Mucosa of gallbladder (tissue), 1 donor: ENCODE measurements around the gene GREB1. TPM values are rescaled to one million over a fixed set of nuclear protein-coding genes. Genes with fewer than 3 reads are reported as not detected.

ENCODE experiments used
- DNase-seq: peaks from one replicate; pipeline ENCODE4 v3.0.0-alpha.2; 2020; ENCODE audit warnings: low spot score
- total RNA-seq: library from RNA; stranded (reverse); gene quantifications from one replicate; pipeline ENCODE4 v1.2.1, GENCODE V29; 2021
- donor health status: DM: no; HTN: no; CAD: no.

The GREB1 gene
- total RNA-seq, 1 donor from 2014 or later: 12.5 TPM

- DNase-seq: no peak
These were observed 131.2 kb downstream of the GREB1 start for GRCh38 chr2:11665028-11665427.

- no peak for DNase-seq
These were observed 131.9 kb downstream of the GREB1 start for GRCh38 chr2:11665510-11666362.

- DNase-seq: no peak
These were observed 133.3 kb downstream of the GREB1 start for GRCh38 chr2:11667194-11667593.

- DNase-seq: no peak
These were observed 134.2 kb downstream of the GREB1 start for GRCh38 chr2:11667866-11668637.

DNA sequence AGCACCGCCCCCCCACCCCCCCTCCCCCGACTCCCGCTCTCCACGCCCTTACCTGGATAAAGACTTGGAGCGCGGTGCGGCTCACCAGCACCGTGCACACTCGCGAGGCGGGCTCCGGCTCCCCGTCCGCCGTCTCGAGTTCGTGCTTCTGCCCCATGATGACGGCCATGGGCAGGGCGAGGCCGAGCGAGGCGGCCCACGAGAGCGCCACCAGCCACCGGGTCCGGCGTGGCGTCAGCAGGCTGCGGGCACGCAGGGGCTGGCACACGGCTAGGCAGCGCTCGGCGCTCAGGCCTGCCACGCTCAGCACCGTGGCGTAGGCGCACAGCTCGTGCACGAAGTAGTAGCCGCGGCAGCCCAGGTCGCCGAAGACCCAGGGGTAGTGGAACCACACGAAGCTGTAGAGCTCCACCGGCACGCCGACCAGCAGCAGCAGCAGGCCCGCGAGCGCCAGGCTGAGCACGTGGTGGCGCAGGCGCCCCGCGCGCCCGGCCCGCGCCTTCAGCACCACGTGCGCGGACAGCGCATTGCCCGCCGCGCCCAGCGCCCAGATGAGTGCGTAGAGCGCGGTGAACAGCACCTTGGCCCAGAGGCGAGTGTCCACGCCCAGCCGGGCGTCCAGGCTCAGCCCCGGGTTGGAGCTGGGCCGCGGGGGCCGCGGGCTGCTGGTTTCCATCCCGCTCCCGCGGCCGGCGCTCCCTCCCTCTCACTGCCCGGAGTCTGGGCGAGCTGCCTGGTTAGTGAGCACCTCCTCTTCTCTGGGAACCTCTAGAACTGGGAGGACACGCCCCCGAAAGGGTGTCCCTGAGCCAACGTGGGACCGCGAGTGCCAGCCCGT, 135.8 kb downstream of the GREB1 start, which contains the start of gene NTSR2:
NTSR2 (minus strand) TSS at position 742 of the 838 bp plus-strand sequence; CDS start at position 676, 66 bp downstream.
- peak; percentile 68 for DNase-seq

- DNase-seq: no peak
These were observed 138.6 kb downstream of the GREB1 start for GRCh38 chr2:11672407-11672806.

- DNase-seq: no peak
These were observed 141.1 kb downstream of the GREB1 start for GRCh38 chr2:11674983-11675382.

- DNase-seq: no peak
These were observed 141.7 kb downstream of the GREB1 start for GRCh38 chr2:11675423-11676112.

- DNase-seq: no peak
These were observed 142.8 kb downstream of the GREB1 start for GRCh38 chr2:11676640-11677039.

- no peak for DNase-seq
These were observed 143.6 kb downstream of the GREB1 start for GRCh38 chr2:11677136-11678055.

GRCh38 chr2:11678306-11678960, 144.6 kb downstream of the GREB1 start:
- DNase-seq: no peak

GRCh38 chr2:11679016-11679415, 145.2 kb downstream of the GREB1 start:
- no peak for DNase-seq

DNA sequence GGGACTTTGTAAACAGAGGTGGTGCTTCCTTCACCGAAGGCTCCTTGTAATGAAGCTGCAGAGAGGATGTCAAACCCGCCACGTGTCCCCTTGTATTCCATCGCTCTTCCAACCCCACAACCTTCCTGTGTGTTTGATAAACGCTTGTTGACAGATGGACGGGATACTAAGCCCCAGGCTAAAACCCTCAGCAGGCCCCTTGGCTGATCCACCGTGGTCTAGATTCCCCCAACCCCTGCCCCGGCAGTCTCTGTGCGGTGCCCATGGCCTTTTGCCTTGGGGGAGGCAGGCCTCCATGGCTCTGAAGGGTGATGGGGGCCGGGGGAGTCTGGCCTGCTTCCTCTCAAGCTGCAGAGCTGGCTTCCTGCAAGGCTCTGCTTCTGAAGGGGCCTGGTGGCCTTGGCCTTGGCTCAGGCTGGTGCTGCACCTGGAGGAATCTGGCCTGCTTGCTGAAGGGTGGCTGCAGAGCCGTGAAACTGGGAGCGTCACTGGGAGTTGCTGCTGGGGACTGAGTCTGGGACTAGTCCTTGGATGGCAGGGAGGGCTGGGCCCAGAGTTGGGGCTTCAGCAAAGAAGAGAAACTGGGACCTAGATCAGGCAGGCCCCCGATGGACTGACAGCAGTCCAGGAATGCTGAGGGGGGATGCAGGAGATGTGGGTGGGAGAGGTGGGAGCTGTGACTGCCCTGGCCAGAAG, 145.8 kb downstream of the GREB1 start:
- DNase-seq: no peak

- peak; percentile 40 for DNase-seq
These were observed 146.5 kb downstream of the GREB1 start for GRCh38 chr2:11680182-11680900.

DNA sequence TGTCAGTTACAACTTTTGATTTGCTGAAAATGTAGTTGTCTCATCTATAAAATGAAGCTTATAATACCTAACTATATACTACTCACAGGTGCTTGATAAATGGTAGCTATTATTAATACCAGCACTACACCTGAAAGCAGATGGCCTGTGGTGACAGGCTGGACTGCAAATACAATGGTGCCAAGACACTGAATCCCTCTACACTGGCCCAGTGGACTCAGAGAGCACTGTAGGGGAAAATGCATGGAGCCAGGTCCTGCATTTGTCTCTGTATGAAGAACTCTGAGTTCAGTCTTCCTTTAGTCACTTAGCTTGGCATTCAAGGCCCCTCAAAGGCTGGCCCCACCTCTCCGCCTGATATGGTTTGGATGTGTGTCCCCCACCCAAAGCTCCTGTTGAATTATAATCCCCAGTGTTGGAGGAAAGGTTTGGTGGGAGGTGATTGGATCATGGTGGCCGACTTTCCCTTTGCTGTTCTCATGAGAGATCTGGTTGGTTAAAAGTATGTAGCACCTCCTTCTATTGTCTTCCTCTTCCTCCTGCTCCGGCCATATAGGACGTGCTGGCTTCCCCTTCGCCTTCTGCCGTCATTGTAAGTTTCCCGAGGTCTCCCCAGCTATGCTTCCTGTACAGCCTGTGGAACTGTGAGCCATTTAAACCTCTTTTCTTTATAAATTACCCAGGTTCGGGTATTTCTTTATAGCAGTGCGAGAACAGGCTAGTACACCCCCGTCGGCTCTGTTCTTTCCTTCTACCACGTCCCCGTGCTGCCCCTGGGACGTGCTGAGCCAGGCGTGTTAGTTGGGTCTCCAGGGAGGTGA, 147.3 kb downstream of the GREB1 start:
- no peak for DNase-seq

DNA sequence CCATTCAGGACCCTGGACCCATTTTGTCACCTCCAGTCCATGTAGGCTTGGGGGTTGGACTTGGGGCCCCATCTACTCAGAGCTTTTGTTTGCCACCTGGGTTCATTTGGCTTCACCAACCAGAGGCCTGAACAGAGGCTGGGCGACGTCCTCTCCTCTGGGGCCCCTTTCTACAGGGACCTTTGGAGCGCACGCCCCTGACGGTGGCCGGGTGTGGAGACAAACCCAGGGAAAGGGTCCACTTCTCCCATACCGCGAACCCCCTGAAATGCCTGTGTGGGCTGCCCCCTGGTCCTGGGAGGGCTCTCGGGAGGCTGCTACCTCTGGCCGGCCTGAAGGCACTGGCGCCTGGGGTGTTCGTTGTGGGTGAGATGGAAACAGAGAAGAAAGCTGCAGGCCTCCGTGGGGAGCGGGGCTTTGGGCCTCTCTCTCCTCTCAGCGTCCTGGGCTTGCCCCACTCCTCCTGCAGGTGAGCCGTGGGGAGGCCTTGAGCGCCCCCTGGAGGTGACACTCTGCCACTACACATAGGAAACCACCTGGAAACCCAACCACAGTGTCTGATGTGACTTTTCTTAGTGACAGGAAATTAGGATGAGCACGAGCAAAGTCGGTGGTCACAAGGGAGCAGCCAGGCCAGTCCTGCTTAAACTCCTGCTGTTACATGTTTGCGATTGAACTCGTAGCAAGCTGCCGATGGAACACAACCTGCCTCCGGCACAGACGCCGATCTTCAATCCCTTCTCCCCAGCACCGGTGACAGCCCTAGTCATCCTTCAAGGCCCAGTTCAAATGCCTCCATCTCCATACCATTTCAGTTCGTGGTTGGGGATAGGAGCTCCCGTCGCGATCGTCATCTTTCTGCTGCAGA, 148.1 kb downstream of the GREB1 start:
- no peak for DNase-seq

- DNase-seq: no peak
These were observed 148.7 kb downstream of the GREB1 start for GRCh38 chr2:11682590-11682915.
